Glomerular endothelial cell (primary cell): ENCODE data around the gene OR7G3. TPM values are rescaled to one million over a fixed set of nuclear protein-coding genes. Genes with fewer than 3 reads are reported as not detected.

Experiments
- DNase-seq: peaks from one replicate; pipeline ENCODE4 v3.0.0-alpha.2; 2011; ENCODE audit warnings: low read depth, low spot score; ENCODE audit errors: extremely low read depth
- total RNA-seq: library from RNA; depleted of rRNA; stranded (reverse); fragments of >200 nt; gene quantifications from 2 replicates; pipeline ENCODE4 v1.2.3, GENCODE V29; 2015

The OR7G3 gene
- total RNA-seq: not detected in 2 replicates

DNA sequence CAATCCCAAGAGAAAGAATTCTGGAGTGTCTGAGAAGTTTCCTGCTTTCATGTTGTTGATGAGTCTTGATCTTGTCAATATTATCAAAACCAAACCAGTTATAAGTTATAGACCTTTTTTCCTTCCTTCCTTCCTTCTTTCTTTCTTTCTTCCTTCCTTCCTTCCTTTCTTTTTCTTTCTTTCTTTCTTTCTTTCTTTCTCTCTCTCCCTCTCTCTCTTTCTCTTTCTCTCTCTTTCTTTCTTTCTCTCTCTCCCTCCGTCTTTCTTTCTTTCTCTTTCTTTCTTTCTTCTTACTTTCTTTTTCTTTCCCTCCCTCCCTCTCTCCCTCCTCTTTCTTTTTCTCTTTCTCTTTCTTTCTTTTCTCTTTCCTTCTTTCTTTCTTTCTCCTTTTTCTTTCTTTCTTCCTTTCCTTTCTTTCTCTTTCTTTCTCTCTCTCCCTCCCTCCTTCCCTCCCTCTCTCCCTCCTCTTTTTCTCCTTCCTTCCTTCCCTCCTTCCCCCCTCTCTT is at the start of gene OR7G3:
Gene OR7G3, minus strand, starts transcription at position 51 of the 506 bp plus-strand sequence. Its CDS starts 0 bp downstream, at position 51.
- no peak for DNase-seq

DNA sequence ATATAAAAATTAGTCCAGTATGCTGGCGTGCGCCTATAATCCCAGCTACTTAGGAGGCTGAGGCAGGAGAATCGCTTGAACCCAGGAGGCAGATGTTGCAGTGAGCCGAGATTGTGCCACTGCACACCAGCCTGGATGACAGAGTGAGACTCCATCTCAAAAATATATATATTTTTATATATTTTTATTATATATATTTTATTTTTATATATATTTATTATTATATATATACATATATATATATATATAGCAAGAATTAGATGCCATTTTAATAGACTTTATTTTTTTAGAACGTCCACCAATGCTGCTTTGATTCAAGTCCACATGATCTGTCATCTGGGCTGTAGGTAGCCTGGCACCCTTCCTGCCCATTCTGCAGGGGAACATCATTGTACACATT is 48.6 kb upstream of the OR7G3 start:
- no peak for DNase-seq

DNA sequence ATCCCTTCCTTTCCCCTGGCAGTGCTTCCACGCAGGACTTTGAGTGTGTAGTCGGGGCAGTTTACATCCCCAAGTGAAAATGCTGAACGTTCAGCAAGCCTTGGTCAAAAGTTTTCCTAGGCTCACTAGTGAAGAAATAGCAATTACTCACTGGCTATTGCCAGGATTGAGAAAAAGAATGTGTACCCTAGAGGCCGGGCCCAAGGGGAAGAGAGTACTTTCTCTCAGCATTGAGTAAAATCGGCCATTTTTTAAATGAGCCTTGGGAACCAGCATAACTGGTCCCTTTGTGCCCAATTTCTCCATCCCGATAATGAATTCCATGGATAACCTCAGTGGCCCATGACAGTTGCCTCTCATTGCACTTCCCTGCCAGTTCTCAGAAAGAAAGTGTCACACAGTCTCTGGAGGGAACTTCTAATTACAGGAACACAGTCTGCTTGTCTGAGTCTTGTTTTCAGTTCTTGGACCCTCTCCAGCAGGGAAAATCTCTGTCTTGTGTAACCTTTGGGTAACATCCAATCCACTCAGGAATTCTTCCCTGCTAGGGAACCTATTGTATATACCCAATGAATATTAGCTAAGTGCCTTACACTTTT is 44.7 kb upstream of the OR7G3 start:
- DNase-seq: no peak

DNA sequence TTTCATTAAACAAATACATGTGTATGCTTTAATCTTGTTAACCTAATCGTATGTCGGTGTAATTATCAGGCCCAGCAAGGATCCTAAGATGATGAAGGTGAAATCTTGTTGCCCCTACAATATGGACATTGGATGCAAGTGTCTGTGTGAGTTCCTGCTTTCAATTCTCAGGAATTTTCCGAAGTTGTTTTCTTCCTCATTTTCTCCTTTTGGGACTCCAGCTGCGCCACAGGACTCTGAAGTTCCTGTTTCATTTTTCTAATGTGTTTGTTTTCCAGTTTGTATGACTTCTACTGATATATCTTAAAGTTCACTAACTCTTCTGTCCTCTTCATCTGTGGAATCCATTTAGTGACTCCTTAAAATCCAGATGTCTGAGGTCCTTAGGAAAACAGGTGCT is 40.1 kb upstream of the OR7G3 start:
- DNase-seq: no peak

DNA sequence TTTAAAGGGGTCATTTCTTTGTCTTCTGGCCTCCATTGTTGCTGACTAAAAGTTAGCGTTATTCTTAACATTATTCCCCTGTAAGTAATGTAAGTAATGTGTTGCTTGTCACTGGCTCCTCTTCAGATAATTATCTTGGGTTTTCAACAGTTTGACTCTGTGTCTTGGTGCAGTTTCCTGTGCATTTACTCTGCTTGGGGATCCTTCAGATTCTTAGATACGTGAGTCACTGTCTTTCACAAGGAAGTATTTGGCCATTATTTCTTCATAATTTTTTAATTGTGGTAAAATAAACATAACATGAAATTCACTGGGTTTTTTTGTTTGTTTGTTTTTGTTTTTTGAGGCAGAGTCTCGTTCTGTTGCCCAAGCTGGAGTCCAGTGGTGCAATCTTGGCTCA is 38.5 kb upstream of the OR7G3 start:
- no peak for DNase-seq

DNA sequence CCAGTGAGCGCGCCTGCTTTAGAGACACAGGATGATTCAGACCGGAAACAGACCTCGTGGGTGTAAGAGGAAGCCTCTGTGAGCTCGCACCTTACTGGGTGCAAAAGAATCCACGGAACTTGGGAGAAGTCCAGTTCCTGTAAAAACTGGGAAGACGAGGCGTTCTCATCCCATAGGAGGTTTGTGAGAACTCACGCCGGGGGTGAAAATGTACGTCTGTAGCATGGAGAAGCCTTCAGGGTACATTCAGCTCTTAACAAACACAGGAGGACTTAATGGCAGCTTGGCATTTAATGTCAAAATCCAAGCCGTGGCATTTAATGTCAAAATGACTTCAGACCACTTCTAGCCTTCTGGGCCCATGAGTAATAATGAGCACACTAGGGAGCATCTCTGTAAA is 34.7 kb upstream of the OR7G3 start:
- no peak for DNase-seq

DNA sequence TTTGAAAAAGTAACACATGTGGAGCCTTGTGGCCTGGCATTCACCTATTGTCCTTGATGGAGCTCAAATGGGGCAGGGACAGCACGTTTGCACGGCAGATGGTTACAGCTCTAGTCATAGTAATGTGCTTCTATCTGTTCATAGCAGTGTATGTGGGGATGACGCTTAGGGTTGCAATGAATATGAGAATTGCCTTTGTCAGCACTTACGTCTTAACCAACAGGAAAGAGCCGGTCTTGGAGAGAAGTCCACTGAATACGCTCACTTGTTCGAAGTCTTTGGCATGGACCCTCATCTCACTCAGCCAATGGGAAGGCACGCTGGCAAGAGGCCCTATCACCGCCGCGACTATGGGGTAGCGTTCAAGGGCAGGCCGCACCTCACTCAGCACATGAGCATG is 33.1 kb upstream of the OR7G3 start:
- no peak for DNase-seq

DNA sequence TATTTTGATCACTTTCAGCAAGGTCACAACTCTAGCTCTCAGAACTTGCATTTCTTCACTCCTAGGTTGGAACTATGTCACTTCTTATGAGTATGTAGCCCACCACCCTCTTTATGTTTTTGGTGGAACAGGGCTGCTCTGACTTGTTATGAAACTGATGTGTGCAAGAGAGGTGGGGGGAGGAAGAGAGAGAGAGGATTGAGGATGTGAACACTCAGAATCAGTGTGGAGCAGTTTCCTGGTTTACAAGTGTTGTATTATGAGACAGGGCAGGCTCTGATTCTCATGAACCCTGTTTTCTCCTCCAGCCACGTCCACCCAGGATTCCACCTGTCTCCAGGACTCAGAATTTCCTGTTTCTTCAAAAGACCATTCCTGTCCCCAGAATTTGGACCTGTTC is 29.6 kb upstream of the OR7G3 start:
- no peak for DNase-seq

DNA sequence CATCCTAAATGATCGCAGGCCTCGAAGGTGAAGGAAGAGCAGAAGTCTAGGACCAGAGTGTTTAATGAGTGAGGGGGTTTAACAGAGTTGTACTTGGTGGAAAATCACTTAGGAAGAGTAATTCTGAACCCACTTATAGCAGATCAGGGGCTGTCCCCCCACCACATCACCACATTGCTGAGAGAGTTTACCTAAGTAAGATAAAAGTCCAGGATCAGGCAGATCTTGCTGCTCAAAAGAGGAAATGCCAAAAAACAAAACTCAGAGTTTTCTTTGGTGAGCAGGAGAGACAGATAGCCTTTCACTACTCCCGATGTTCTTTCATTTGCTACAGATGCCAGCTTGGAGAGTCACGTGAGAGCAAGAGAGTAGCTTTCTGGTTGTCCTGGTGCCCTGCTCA is 28.8 kb upstream of the OR7G3 start:
- DNase-seq: no peak

DNA sequence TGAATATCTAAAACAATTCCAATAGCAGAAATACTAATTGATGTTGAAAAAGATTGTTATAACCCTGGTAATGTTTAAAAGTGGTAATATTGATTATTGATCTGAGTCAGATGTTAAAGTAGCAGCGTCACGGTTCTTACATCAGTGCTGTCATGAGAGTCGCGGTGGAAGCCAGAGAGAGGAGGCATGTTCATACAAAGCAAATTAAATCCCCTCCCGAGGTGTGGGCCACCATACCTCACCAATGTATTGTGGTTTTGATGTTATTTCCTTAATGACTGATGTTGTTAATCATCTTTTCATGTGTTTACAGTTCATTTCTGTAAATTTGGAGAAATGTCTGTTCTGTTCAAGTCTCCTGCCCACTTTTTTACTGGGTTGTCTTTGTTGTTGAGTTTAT is 24.6 kb upstream of the OR7G3 start:
- no peak for DNase-seq

DNA sequence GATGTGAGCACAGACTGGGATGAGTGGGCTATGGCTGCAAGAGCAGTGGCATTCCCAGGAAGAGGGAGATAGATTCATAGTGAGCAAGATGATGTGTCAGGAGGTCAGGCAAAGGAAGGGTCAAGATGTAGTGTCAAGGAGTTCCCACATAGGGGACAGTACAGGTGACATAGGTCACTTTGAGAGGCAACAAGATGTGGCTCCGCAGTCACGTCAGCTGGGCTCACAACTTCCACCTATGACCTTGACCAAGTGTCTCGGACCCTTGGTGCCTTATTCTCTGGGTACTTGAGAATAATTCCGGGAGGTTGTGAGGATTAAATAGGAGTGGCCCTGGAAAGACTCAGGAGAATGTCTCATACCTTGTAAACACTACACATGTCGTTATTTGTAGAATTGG is 23.9 kb upstream of the OR7G3 start:
- no peak for DNase-seq

DNA sequence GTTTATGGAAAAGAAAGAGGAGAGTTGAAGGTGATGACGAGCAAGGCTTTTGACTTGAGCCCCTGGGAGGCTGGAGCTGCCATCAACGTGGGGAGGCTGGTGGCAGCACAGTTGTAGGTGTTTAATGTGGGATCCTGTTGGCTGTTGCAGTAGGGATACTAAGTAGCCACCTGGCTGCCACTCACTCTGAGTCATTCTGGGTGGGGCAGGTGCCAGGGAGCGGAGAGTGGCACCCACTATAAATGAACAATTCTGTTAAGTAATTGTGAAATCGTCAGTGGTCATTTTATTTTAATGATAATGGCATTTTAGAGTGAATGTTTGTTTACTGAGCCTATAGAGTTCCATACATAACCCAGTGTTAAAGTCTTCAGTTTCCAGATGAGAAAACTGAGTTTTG is 23.2 kb upstream of the OR7G3 start:
- no peak for DNase-seq

DNA sequence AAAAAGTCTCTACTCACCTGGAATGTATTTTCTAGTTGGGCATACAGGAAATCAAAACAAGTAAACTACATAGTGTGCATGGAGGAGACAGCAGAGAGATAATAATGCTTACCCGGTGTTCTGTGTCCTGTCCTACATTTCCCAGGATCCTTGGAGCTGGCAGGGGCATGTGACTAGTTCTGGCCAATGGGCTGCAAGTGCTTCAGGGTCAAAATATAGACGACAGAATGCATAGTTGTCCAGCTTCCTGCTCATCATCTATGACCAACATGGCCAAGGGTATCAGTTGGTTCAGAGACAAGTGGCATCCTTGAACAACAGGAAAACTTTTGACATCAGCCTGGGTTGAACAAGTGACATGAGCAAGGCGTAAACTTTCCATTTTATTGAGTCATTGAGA is 21.9 kb upstream of the OR7G3 start:
- no peak for DNase-seq

DNA sequence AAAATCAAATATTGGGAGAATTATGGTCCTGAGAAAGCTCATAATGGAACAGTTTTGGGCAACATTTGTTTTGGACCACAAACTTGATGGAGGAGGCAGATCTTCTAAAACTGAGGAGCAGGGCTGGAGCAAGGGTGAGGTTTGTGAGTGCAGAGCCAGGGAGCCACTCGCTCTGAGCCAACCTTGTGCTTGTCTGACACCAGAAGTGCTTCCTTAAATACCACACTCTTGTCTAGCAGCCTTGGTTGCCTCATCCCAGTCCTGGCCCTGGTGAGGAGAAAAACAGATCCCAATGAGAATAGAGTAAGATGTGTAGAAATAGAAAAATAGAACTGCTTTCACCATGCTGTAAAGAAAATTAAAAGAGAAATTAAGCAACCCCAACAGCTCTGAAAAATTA is 20.1 kb upstream of the OR7G3 start:
- DNase-seq: no peak

DNA sequence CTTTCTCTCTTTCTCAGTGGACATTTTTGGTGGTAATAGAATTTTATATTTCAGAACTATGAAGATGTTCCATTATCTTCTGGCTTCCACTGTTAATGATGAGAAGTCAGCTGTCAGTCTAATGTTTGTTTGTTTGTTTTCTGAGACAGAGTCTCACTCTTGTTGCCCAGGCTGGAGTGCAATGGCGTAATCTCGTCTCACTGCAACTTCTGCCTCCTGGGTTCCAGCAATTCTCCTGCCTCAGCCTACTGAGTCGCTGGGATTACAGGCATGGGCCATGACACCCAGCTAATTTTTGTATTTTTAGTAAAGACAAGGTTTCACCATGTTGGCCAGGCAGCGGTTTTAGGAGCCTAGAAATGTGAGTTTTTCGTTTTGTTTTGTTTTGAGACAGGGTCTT is 18.2 kb upstream of the OR7G3 start:
- DNase-seq: no peak

DNA sequence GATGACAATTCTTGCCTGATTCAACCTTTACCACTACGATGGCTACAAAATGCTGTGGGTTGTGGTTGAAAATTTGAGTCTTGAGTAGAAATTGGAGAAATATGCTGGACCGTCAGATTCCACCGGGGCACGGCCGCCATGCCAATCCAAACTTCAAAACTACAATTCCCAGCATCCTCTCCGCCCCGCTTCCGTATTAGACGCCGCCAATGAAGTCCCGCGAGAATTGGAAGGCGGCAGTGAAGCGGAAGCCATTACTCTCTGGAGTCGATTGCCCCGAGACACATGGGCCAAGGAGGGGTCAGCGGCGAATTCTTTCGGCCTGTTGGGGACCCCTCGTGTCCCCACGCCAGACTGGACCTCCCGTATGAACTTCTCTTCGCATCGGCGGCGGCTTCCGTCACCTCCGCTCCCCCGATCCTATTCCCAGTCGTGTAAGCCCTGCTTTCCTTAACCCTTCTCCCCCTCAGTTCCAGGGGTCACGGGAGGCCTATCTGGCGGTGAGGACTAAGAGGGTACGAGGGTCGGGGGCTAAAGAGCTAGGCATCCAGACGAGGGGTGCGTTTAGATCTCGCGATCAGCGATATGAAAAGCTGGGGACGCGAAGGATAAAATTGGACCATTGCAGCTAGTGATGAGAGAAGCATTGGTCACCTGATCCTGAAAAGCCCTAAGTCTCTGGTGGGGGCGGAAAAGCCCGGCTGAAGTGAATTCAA is 13.6 kb upstream of the OR7G3 start, which contains the start of gene ZNF317:
Gene ZNF317, plus strand, starts transcription at position 239 of the 716 bp plus-strand sequence. CDS start 15,620 bp downstream, outside the sequence.
- DNase-seq: peak; percentile 62

DNA sequence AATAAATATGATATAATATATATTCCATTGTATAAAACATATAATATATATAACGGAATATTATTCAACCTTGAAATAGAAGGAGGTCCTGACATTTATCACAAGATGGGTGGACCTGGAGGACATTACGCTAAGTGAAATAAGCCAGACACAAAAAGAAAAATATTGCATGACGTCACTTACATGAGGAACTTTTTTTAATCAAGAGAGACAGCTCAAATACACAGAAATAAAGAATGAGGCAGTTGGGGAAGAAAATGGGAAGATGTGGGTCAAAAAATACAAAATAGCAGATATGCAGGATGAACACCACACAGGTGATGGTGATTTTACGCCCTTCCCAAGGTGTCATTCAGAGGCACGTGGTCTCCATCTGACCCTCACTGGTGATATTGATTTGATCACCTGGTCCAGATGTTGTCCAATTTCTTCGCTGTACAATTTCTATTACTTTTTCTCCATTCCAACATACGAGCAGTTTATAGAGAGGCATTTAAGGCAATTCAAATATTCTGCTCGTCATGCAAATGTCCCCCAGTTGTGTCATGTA is 12.9 kb upstream of the OR7G3 start:
- DNase-seq: no peak

DNA sequence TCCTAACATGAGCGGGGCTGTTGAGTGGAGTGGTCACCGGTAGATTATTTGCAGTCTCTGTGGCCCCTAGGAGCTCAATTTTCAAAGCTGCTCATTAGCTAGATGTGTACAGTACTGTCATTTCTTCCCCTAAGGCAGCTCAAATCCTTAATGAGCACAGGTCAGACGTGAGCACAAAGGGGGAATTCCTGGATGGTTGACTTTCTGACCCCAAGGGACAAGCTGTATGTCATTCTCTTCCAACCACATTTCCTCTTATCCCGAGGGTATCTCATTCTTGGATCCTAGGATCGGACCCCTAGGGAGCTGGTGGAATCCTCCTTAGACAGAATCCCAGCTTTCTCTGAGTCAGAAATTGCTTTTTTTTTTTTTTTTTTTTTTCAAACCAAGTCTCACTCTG is 5.7 kb upstream of the OR7G3 start:
- DNase-seq: no peak

DNA sequence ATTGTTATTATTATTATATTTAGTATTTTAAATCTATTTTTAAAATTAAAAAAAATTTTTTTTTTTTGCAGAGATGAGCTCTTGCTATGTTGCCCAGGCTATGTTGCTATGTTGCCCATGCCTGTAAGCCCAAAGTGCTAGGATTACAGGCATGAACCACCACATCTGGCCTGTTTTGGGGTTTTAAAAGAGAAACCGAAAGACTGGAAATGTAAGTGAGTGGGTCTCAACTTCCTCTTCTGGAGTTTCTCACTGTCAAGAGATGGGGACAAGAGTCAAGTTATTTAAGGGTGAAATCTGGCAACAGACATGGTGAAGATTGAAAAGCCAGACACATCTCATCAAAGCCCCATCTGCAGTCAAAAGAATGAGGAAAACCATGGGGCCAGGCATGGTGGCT is 4.2 kb upstream of the OR7G3 start:
- no peak for DNase-seq

DNA sequence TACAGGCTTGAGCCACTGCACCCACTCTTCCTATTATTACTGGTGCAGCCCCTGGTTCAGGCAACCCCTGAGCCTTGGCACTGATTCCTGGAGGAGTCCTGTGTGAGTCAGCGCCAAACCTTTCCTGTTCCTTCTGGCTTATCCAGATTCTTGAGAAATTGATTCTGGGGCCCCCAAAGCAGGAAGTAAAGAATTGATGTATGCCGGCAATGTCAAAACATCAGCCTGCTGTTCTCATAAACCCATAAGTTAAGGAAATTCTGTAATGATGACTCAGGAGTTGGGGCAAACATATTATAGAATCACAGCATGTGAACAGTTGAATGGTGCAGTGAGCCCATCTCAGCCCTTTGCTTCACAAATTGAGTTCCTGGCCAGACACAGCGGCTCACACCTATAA is 1.4 kb upstream of the OR7G3 start:
- DNase-seq: peak; percentile 87

DNA sequence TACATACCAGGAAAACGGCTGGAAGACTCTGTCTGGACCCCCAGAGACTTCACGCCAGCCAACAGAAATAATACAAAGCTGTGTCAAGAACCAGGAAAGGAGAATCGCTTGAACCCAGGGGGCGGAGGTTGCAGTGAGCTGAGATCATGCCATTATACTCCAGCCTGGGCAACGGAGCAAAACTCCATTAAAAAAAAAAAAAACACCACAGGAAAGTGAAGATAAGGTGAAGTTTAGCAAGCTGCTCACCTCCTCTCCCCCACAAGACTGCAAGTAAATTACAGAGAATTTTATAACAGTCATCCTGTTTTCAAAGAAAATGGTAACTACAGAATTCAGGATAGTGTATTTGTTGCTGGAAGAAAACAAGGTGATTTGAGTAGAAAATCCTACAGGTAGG is 10.2 kb downstream of the OR7G3 start:
- DNase-seq: no peak

DNA sequence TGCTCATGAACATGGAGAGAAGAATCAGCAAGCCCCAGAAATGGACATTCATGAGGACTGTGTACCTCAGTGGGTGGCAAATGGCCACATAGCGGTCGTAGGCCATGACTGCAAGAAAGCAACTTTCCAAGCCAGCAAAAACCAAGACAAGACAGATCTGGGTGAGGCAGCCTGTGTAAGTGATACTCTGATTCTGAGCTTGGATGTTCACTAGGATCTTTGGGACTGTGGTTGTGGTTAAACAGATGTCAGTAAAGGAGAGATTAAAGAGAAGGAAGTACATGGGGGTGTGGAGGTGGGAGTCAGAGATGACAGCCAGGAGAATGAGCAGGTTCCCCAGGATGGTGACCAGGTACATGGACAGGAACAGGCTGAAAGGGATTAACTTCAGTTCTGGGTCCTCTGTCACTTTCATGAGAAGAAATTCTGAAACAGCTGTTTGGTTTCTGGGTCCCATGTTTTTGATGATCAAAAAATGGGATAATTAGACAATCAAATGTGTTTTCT is 11.4 kb downstream of the OR7G3 start, which contains the start of gene OR7G1:
Gene OR7G1, minus strand, starts transcription at position 457 of the 507 bp plus-strand sequence. Its CDS starts 0 bp downstream, at position 457.
- DNase-seq: no peak
